ENCODE data around the gene SMIM20.

Gene SMIM20

GRCh38 chr4:25958110-25958509, 44.1 kb downstream of the SMIM20 start:
- no peak for TF ChIP-seq ZFX (IDR thresholded peaks at IDR 0.05; ENCODE audit: borderline replicate concordance)
- TF ChIP-seq CTCF (IDR thresholded peaks at IDR 0.05), result no peak
- H3K27ac ChIP-seq, result no peak overlapping the region

GRCh38 chr4:25962393-25962792, 48.4 kb downstream of the SMIM20 start:
- no peak overlapping the region for H3K27ac ChIP-seq
- TF ChIP-seq CTCF (IDR thresholded peaks at IDR 0.05) (no peak), ZFX (IDR thresholded peaks at IDR 0.05; ENCODE audit: borderline replicate concordance) (no peak)

- TF ChIP-seq CTCF (IDR thresholded peaks at IDR 0.05) (no peak), ZFX (IDR thresholded peaks at IDR 0.05; ENCODE audit: borderline replicate concordance) (no peak)
Measured at GRCh38 chr4:25965629-25966028, 51.6 kb downstream of the SMIM20 start.

GRCh38 chr4:25966171-25966570, 52.2 kb downstream of the SMIM20 start:
- TF ChIP-seq ZFX (IDR thresholded peaks at IDR 0.05; ENCODE audit: borderline replicate concordance), result no peak
- no peak for TF ChIP-seq CTCF (IDR thresholded peaks at IDR 0.05)
- H3K27ac ChIP-seq, result no peak overlapping the region

More at GRCh38 chr4:25965629-25966028, 51.6 kb downstream of the SMIM20 start:
- no peak overlapping the region for H3K27ac ChIP-seq

- TF ChIP-seq CTCF (IDR thresholded peaks at IDR 0.05), result no peak
- TF ChIP-seq ZFX (IDR thresholded peaks at IDR 0.05; ENCODE audit: borderline replicate concordance), result no peak
- H3K27ac ChIP-seq, result no peak overlapping the region
Measured at GRCh38 chr4:25969374-25970155, 55.5 kb downstream of the SMIM20 start.

- TF ChIP-seq ZFX (IDR thresholded peaks at IDR 0.05; ENCODE audit: borderline replicate concordance), result no peak
- no peak for TF ChIP-seq CTCF (IDR thresholded peaks at IDR 0.05)
- H3K27ac ChIP-seq, result no peak overlapping the region
Measured at GRCh38 chr4:25970226-25970675, 56.2 kb downstream of the SMIM20 start.

- TF ChIP-seq CTCF (IDR thresholded peaks at IDR 0.05) (no peak), ZFX (IDR thresholded peaks at IDR 0.05; ENCODE audit: borderline replicate concordance) (no peak)
- no peak overlapping the region for H3K27ac ChIP-seq
Measured at GRCh38 chr4:25970691-25971432, 56.8 kb downstream of the SMIM20 start.

Data from 22Rv1 (cell line).